ENCODE measurements around the gene PAK4.

- TF ChIP-seq CTCF (IDR thresholded peaks at IDR 0.05) (no peak), EP300 (IDR thresholded peaks at IDR 0.05) (no peak), POLR2A (IDR thresholded peaks at IDR 0.05) (no peak), POLR2AphosphoS5 (IDR thresholded peaks at IDR 0.05) (no peak)
Measured at GRCh38 chr19:39166571-39167391, 41.2 kb downstream of the PAK4 start.
